Ovary (tissue), 9 donors: ENCODE measurements around the gene OR5T2. TPM values are rescaled to one million over a fixed set of nuclear protein-coding genes. Genes with fewer than 3 reads are reported as not detected.

Experiments used
- DNase-seq, 5 donors: peaks; one replicate each; pipeline ENCODE4 v3.0.0-alpha.2; 2019 to 2020
- H3K27ac ChIP-seq, 2 donors: fragments of 200-600 bp; one replicate each; pipeline versions ENCODE4 v1.5.1 to v1.8.0; 2019 to 2022
- H3K27me3 ChIP-seq: fragments of 200-600 bp; one replicate; pipeline ENCODE4 v1.8.0; 2022
- H3K36me3 ChIP-seq: fragments of 200-600 bp; sonication (generic); one replicate; pipeline ENCODE4 v1.5.1; 2019
- H3K4me1 ChIP-seq: one replicate; pipeline ENCODE4 v1.8.1; 2013; ENCODE audit warnings: mild to moderate bottlenecking, moderate library complexity; ENCODE audit not compliant: insufficient read depth
- H3K4me3 ChIP-seq: fragments of 200-600 bp; sonication (generic); one replicate; pipeline ENCODE4 v1.5.1; 2017
- H3K9me3 ChIP-seq, 2 donors: fragments of 200-600 bp in 1 of 2; sonication (generic) in 1 of 2; one replicate each; pipeline versions ENCODE4 v1.5.1 to v1.8.1; 2013 to 2019; ENCODE audit warnings: mild to moderate bottlenecking in 1 of 2, moderate library complexity in 1 of 2
- CTCF ChIP-seq, 3 donors: fragments of 450-650 bp in 2 of 3; fragments of 200-600 bp in 1 of 3; IDR thresholded peaks; one replicate each; pipeline versions ENCODE4 v1.5.1 to v1.8.0; 2016 to 2022; ENCODE audit warnings: antibody characterized with exemption in 3 of 3, mild to moderate bottlenecking in 1 of 3
- EP300 ChIP-seq: sonication (generic); formaldehyde crosslinking; IDR thresholded peaks from one replicate; pipeline ENCODE4 v1.6.1; 2017; ENCODE audit warnings: antibody characterized with exemption
- POLR2A ChIP-seq: fragments of 450-650 bp; IDR thresholded peaks from one replicate; pipeline ENCODE4 v1.6.1; 2017; ENCODE audit warnings: antibody characterized with exemption, mild to moderate bottlenecking, moderate library complexity
- intact Hi-C, 4 donors: fragments of 100-400 bp; cut with DNase I; formaldehyde crosslinking; loops; one replicate each; pipeline versions ENCODE4 v1.11.0 to v1.15.1; 2022 to 2023
- polyA plus RNA-seq, 2 donors: library from polyadenylated mRNA; stranded (reverse); fragments of 200-250 nt in 1 of 2; fragments of 350-450 nt in 1 of 2; fragmentation: Illumina TruSeq in 1 of 2; extraction: RNeasy Lipid Tissue Mini Kit (QIAGEN cat#74804) in 1 of 2; gene quantifications; one replicate each; pipeline ENCODE4 v1.2.3, GENCODE V29; 2013 to 2014
- total RNA-seq, 7 donors: library from RNA; depleted of rRNA in 2 of 7; stranded (reverse); fragments of >200 nt in 2 of 7; fragmentation: NEBNext Ultra II Directional in 3 of 7; extraction: Animal tissue kit (Norgen Biotek cat#: 25700) in 3 of 7; gene quantifications; one replicate each; pipeline versions ENCODE4 v1.1.0 to v1.2.4, GENCODE V29; 2016 to 2023
- donor health status: DM: no; HTN: no; CAD: no; lungs with moderate emphysema.
- donor health status: DM: no; HTN: no; CAD: no.
- donor health status: Bipolar disorder and iron deficiency.
- donor health status: DM: yes; HTN: yes; CAD: no.
- donor health status: DM: no; HTN: no; CAD: no.
- donor health status: DM: yes; HTN: yes; CAD: no.

Gene OR5T2
- total and polyA plus RNA-seq, 9 donors, result not detected

GRCh38 chr11:56183459-56183858 is 50.6 kb downstream of the OR5T2 start:
- Histone ChIP-seq H3K9me3 (no peaks in the 10 kb centered on the region), H3K4me1 (no peaks in the 10 kb centered on the region), H3K4me3 (no peak overlapping the region), H3K27ac (no peak overlapping the region), H3K36me3 (no peaks in the 10 kb centered on the region), H3K27me3 (no peaks in the 10 kb centered on the region)
- DNase-seq, result no peak
- intact Hi-C loops, result no loop called here
- TF ChIP-seq EP300 (no peak), POLR2A (no peak), CTCF (IDR thresholded peaks at IDR 0.05) (no peak)

Other genes with a start within 250 kb of the OR5T2 start
- not detected for gene OR5F1, start 239.6 kb downstream of the OR5T2 start, total RNA-seq
- not detected for gene OR5F1, start 239.6 kb downstream of the OR5T2 start, polyA plus RNA-seq
- not detected for gene OR5AS1, start 206.6 kb downstream of the OR5T2 start, total RNA-seq
- gene OR5AS1, start 206.6 kb downstream of the OR5T2 start, polyA plus RNA-seq, result not detected
- gene OR8I2, start 140.9 kb downstream of the OR5T2 start, total RNA-seq, result not detected
- gene OR8I2, start 140.9 kb downstream of the OR5T2 start, polyA plus RNA-seq, result not detected
- not detected for gene OR8H2, start 130.6 kb downstream of the OR5T2 start, total RNA-seq
- gene OR8H2, start 130.6 kb downstream of the OR5T2 start, polyA plus RNA-seq, result not detected
- gene OR8H3, start 111.9 kb downstream of the OR5T2 start, total RNA-seq, result not detected
- gene OR8H3, start 111.9 kb downstream of the OR5T2 start, polyA plus RNA-seq, result not detected
- not detected for gene OR8J3, start 94.1 kb downstream of the OR5T2 start, total RNA-seq
- gene OR8J3, start 94.1 kb downstream of the OR5T2 start, polyA plus RNA-seq, result not detected
- not detected for gene OR8K5, start 73.9 kb downstream of the OR5T2 start, total RNA-seq
- gene OR8K5, start 73.9 kb downstream of the OR5T2 start, polyA plus RNA-seq, result not detected
- gene OR5J2, start 57.6 kb downstream of the OR5T2 start, total RNA-seq, result not detected
- gene OR5J2, start 57.6 kb downstream of the OR5T2 start, polyA plus RNA-seq, result not detected
- gene OR5T3, start 18.0 kb upstream of the OR5T2 start, total RNA-seq, result not detected
- not detected for gene OR5T3, start 18.0 kb upstream of the OR5T2 start, polyA plus RNA-seq
- gene OR5T1, start 39.9 kb upstream of the OR5T2 start, total RNA-seq, result not detected
- gene OR5T1, start 39.9 kb upstream of the OR5T2 start, polyA plus RNA-seq, result not detected
- gene OR8H1, start 58.0 kb upstream of the OR5T2 start, total RNA-seq, result not detected
- gene OR8H1, start 58.0 kb upstream of the OR5T2 start, polyA plus RNA-seq, result not detected
- gene OR8K3, start 80.9 kb upstream of the OR5T2 start, total RNA-seq, result not detected
- gene OR8K3, start 80.9 kb upstream of the OR5T2 start, polyA plus RNA-seq, result not detected
- gene OR8K1, start 111.8 kb upstream of the OR5T2 start, total RNA-seq, result not detected
- gene OR8K1, start 111.8 kb upstream of the OR5T2 start, polyA plus RNA-seq, result not detected
- gene OR8J1, start 120.0 kb upstream of the OR5T2 start, total RNA-seq, result not detected
- not detected for gene OR8J1, start 120.0 kb upstream of the OR5T2 start, polyA plus RNA-seq
- gene OR8U1, start 141.4 kb upstream of the OR5T2 start, total RNA-seq, result not detected
- not detected for gene OR8U1, start 141.4 kb upstream of the OR5T2 start, polyA plus RNA-seq
- not detected for gene OR5AL1, start 178.4 kb upstream of the OR5T2 start, total RNA-seq
- gene OR5AL1, start 178.4 kb upstream of the OR5T2 start, polyA plus RNA-seq, result not detected
- gene OR5M3, start 239.1 kb upstream of the OR5T2 start, total RNA-seq, result not detected
- gene OR5M3, start 239.1 kb upstream of the OR5T2 start, polyA plus RNA-seq, result not detected